ENCODE results near the gene NOP9.

NOP9 gene

GRCh38 chr14:24263848-24264247 is 35.8 kb upstream of the NOP9 start:
- DNase-seq: no peak

GRCh38 chr14:24264298-24264697 is 35.4 kb upstream of the NOP9 start:
- no peak for DNase-seq

- DNase-seq: no peak
Measured at GRCh38 chr14:24266344-24267244, 33.1 kb upstream of the NOP9 start.

GRCh38 chr14:24267516-24267915 is 32.1 kb upstream of the NOP9 start:
- no peak for DNase-seq

GRCh38 chr14:24268225-24268624 is 31.4 kb upstream of the NOP9 start:
- DNase-seq: no peak

GRCh38 chr14:24269368-24269767 is 30.3 kb upstream of the NOP9 start:
- no peak for DNase-seq

- no peak for DNase-seq
Measured at GRCh38 chr14:24269910-24270536, 29.6 kb upstream of the NOP9 start.

- no peak for DNase-seq
Measured at GRCh38 chr14:24270537-24271133, 29.0 kb upstream of the NOP9 start.

GRCh38 chr14:24271134-24271833 is 28.4 kb upstream of the NOP9 start, which contains the start of gene RABGGTA:
TSS of gene RABGGTA (minus strand) at chr14:24271597. CDS start at chr14:24271115, 482 bp downstream.
- DNase-seq: peak; percentile 79 to 86

GRCh38 chr14:24271834-24272263 is 27.8 kb upstream of the NOP9 start:
- no peak for DNase-seq

- no peak for DNase-seq
Measured at GRCh38 chr14:24272467-24272866, 27.2 kb upstream of the NOP9 start.

GRCh38 chr14:24273422-24273998 is 26.1 kb upstream of the NOP9 start:
- DNase-seq: no peak

GRCh38 chr14:24274101-24274543 is 25.5 kb upstream of the NOP9 start:
- DNase-seq: no peak

GRCh38 chr14:24277071-24277470 is 22.6 kb upstream of the NOP9 start:
- DNase-seq: no peak

GRCh38 chr14:24277606-24278321 is 21.9 kb upstream of the NOP9 start:
- DNase-seq: no peak

- no peak for DNase-seq
Measured at GRCh38 chr14:24278424-24278823, 21.2 kb upstream of the NOP9 start.

- DNase-seq: peak; percentile 17 to 43
Measured at GRCh38 chr14:24279301-24280186, 20.1 kb upstream of the NOP9 start.

GRCh38 chr14:24280797-24281460 is 18.7 kb upstream of the NOP9 start:
- no peak for DNase-seq

- DNase-seq: no peak
Measured at GRCh38 chr14:24281636-24282035, 18.0 kb upstream of the NOP9 start.

- DNase-seq: no peak
Measured at GRCh38 chr14:24282736-24283135, 16.9 kb upstream of the NOP9 start.
